Measurements from ENCODE around the gene MOV10. TPM values are rescaled to one million over a fixed set of nuclear protein-coding genes. Genes with fewer than 3 reads are reported as not detected.

Gene MOV10
- total and polyA plus RNA-seq, 9 of the 15 experiments (the other 6 are each of a cell fraction or from before 2014, with no cell fraction given), result 16.7 to 105 (median 49.5) TPM

GRCh38 chr1:112714313-112715263, 40.1 kb downstream of the MOV10 start (continued):
- TF ChIP-seq ZBTB40 (IDR thresholded peaks at IDR 0.05) (0 out of 2 replicates have a peak, but pooled peaks have one; percentile 48), ZBTB40 (CRISPR knock-in tag; IDR thresholded peaks at IDR 0.05) (no peak), SMAD1 (IDR thresholded peaks at IDR 0.05; ENCODE audit: low read depth, low read length, partially characterized antibody) (peak; percentile 7), ELK3 (CRISPR knock-in tag; IDR thresholded peaks at IDR 0.05) (no peak), HEY1 (CRISPR knock-in tag; IDR thresholded peaks at IDR 0.05; ENCODE audit: borderline replicate concordance) (no peak), CLOCK (CRISPR knock-in tag; IDR thresholded peaks at IDR 0.05; ENCODE audit: borderline replicate concordance) (no peak), FOXJ3 (CRISPR knock-in tag; IDR thresholded peaks at IDR 0.05) (no peak), ZNF121 (CRISPR knock-in tag; conservative IDR thresholded peaks at IDR 0.05) (no peak), BRF1 (IDR thresholded peaks at IDR 0.05; ENCODE audit: borderline replicate concordance, extremely low read depth, insufficient read length) (no peak), ZNF551 (CRISPR knock-in tag; IDR thresholded peaks at IDR 0.05) (no peak), ZNF830 (CRISPR knock-in tag; IDR thresholded peaks at IDR 0.05) (no peak)
